WTC11 (cell line): Measurements from ENCODE around the gene ZNF710. TPM values are rescaled to one million over a fixed set of nuclear protein-coding genes. Genes with fewer than 3 reads are reported as not detected.

ENCODE experiments used
- ATAC-seq: fragments of 200-7000 bp; cut with Tn5 transposase; 2 replicates; pipeline ENCODE4 v1.10.0; 2021; ENCODE audit warnings: mild to moderate bottlenecking, moderate library complexity
- CTCF ChIA-PET: fragments of 300-600 bp; sonication (Branson Sonifier 250); formaldehyde crosslinking; loops from one replicate; lab custom pipeline; 2021; ENCODE audit warnings: antibody characterized with exemption; lab: Charles Lee
- POLR2A ChIA-PET: fragments of 350-600 bp; sonication (Branson Sonifier 250); formaldehyde crosslinking; loops from one replicate; lab custom pipeline; 2021; ENCODE audit warnings: antibody characterized with exemption; lab: Charles Lee
- DNase-seq: peaks from one replicate; pipeline ENCODE4 v3.0.0; 2021; ENCODE audit warnings: low spot score
- H3K27ac Mint-ChIP-seq: 2 replicates; pipeline ENCODE4 v1.8.0; 2021; ENCODE audit warnings: mixed read lengths
- H3K27me3 Mint-ChIP-seq: 2 replicates; pipeline ENCODE4 v1.8.0; 2021; ENCODE audit warnings: low read depth, mild to moderate bottlenecking, moderate library complexity, mixed read lengths
- H3K36me3 Mint-ChIP-seq: 2 replicates; pipeline ENCODE4 v1.8.0; 2021; ENCODE audit warnings: mixed read lengths
- H3K4me1 Mint-ChIP-seq: 2 replicates; pipeline ENCODE4 v1.8.0; 2022; ENCODE audit warnings: mixed read lengths
- H3K4me3 Mint-ChIP-seq: 2 replicates; pipeline ENCODE4 v1.8.0; 2021; ENCODE audit warnings: mild to moderate bottlenecking, moderate library complexity, mixed read lengths
- H3K9me3 Mint-ChIP-seq: 2 replicates; pipeline ENCODE4 v1.8.0; 2021; ENCODE audit warnings: mixed read lengths
- ATF2 ChIP-seq: sonication (generic); formaldehyde crosslinking; IDR thresholded peaks from 2 replicates; pipeline ENCODE4 v1.8.1; 2022; ENCODE audit warnings: low read depth, missing genetic modification reagents, borderline replicate concordance
- E2F4 ChIP-seq: sonication (generic); formaldehyde crosslinking; IDR thresholded peaks from 2 replicates; pipeline ENCODE4 v1.8.1; 2022; ENCODE audit warnings: low read depth, mild to moderate bottlenecking, moderate library complexity, missing genetic modification reagents, borderline replicate concordance
- FOXP1 ChIP-seq: sonication (generic); formaldehyde crosslinking; IDR thresholded peaks from 2 replicates; pipeline ENCODE4 v1.8.0; 2022; ENCODE audit warnings: missing genetic modification reagents, mild to moderate bottlenecking, moderate library complexity, borderline replicate concordance
- GABPB1 ChIP-seq: sonication (generic); formaldehyde crosslinking; IDR thresholded peaks from 2 replicates; pipeline ENCODE4 v1.8.1; 2023; ENCODE audit warnings: mild to moderate bottlenecking, missing genetic modification reagents
- NFYB ChIP-seq: sonication (generic); formaldehyde crosslinking; conservative IDR thresholded peaks from 2 replicates; pipeline ENCODE4 v1.8.0; 2022; ENCODE audit warnings: low read depth, missing genetic modification reagents
- SOX15 ChIP-seq: fragments of 250-450 bp; sonication (Bioruptor Pico); IDR thresholded peaks from 2 replicates; pipeline ENCODE4 v1.9.0; 2021; ENCODE audit warnings: mild to moderate bottlenecking
- TCF7 ChIP-seq: sonication (generic); formaldehyde crosslinking; IDR thresholded peaks from 2 replicates; pipeline ENCODE4 v1.8.0; 2022; ENCODE audit warnings: mild to moderate bottlenecking, low read depth, missing genetic modification reagents, moderate library complexity
- USF1 ChIP-seq: sonication (generic); formaldehyde crosslinking; IDR thresholded peaks from 2 replicates; pipeline ENCODE4 v1.8.0; 2022; ENCODE audit warnings: mild to moderate bottlenecking, missing genetic modification reagents
- ZNF219 ChIP-seq: sonication (generic); formaldehyde crosslinking; IDR thresholded peaks from 2 replicates; pipeline ENCODE4 v1.8.0; 2023; ENCODE audit warnings: missing genetic modification reagents, mild to moderate bottlenecking, borderline replicate concordance
- ZNF317 ChIP-seq: sonication (generic); formaldehyde crosslinking; IDR thresholded peaks from 2 replicates; pipeline ENCODE4 v1.8.1; 2023; ENCODE audit warnings: low read depth, mild to moderate bottlenecking, moderate library complexity, missing genetic modification reagents, borderline replicate concordance
- ZNF396 ChIP-seq: fragments of 250-450 bp; sonication (Bioruptor Pico); IDR thresholded peaks from 2 replicates; pipeline ENCODE4 v1.8.0; 2021; ENCODE audit warnings: mild to moderate bottlenecking, moderate library complexity, borderline replicate concordance
- ZNF671 ChIP-seq: fragments of 250-450 bp; sonication (Bioruptor Pico); IDR thresholded peaks from 2 replicates; pipeline ENCODE4 v1.8.0; 2021; ENCODE audit warnings: mild to moderate bottlenecking
- total RNA-seq: library from RNA; stranded (reverse); gene quantifications from 3 replicates; pipeline ENCODE4 v1.2.3, GENCODE V29; 2021
- TF ChIP-seq, protein P1 (sequence below): sonication (generic); formaldehyde crosslinking; IDR thresholded peaks from 2 replicates; pipeline ENCODE4 v1.8.1; 2023; ENCODE audit warnings: mild to moderate bottlenecking, missing genetic modification reagents, borderline replicate concordance
- TF ChIP-seq, protein P2 (sequence below): sonication (generic); formaldehyde crosslinking; conservative IDR thresholded peaks from 2 replicates; pipeline ENCODE4 v1.8.1; 2022; ENCODE audit warnings: mild to moderate bottlenecking, missing genetic modification reagents
- TF ChIP-seq, protein P3 (sequence below): sonication (generic); formaldehyde crosslinking; IDR thresholded peaks from 2 replicates; pipeline ENCODE4 v1.8.1; 2023; ENCODE audit warnings: mild to moderate bottlenecking, missing genetic modification reagents
- TF ChIP-seq, protein P4 (sequence below): sonication (generic); formaldehyde crosslinking; IDR thresholded peaks from 2 replicates; pipeline ENCODE4 v1.8.0; 2022; ENCODE audit warnings: mild to moderate bottlenecking, missing genetic modification reagents

The ZNF710 gene
- total RNA-seq, 1 experiment from 2014 or later, result 25.9 TPM

- TF ChIP-seq, protein P1, sequence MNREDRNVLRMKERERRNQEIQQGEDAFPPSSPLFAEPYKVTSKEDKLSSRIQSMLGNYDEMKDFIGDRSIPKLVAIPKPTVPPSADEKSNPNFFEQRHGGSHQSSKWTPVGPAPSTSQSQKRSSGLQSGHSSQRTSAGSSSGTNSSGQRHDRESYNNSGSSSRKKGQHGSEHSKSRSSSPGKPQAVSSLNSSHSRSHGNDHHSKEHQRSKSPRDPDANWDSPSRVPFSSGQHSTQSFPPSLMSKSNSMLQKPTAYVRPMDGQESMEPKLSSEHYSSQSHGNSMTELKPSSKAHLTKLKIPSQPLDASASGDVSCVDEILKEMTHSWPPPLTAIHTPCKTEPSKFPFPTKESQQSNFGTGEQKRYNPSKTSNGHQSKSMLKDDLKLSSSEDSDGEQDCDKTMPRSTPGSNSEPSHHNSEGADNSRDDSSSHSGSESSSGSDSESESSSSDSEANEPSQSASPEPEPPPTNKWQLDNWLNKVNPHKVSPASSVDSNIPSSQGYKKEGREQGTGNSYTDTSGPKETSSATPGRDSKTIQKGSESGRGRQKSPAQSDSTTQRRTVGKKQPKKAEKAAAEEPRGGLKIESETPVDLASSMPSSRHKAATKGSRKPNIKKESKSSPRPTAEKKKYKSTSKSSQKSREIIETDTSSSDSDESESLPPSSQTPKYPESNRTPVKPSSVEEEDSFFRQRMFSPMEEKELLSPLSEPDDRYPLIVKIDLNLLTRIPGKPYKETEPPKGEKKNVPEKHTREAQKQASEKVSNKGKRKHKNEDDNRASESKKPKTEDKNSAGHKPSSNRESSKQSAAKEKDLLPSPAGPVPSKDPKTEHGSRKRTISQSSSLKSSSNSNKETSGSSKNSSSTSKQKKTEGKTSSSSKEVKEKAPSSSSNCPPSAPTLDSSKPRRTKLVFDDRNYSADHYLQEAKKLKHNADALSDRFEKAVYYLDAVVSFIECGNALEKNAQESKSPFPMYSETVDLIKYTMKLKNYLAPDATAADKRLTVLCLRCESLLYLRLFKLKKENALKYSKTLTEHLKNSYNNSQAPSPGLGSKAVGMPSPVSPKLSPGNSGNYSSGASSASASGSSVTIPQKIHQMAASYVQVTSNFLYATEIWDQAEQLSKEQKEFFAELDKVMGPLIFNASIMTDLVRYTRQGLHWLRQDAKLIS (CRISPR knock-in tag), result no peak
- TF ChIP-seq, protein P2, sequence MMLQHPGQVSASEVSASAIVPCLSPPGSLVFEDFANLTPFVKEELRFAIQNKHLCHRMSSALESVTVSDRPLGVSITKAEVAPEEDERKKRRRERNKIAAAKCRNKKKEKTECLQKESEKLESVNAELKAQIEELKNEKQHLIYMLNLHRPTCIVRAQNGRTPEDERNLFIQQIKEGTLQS (CRISPR knock-in tag), result no peak
- TF ChIP-seq, protein P3, sequence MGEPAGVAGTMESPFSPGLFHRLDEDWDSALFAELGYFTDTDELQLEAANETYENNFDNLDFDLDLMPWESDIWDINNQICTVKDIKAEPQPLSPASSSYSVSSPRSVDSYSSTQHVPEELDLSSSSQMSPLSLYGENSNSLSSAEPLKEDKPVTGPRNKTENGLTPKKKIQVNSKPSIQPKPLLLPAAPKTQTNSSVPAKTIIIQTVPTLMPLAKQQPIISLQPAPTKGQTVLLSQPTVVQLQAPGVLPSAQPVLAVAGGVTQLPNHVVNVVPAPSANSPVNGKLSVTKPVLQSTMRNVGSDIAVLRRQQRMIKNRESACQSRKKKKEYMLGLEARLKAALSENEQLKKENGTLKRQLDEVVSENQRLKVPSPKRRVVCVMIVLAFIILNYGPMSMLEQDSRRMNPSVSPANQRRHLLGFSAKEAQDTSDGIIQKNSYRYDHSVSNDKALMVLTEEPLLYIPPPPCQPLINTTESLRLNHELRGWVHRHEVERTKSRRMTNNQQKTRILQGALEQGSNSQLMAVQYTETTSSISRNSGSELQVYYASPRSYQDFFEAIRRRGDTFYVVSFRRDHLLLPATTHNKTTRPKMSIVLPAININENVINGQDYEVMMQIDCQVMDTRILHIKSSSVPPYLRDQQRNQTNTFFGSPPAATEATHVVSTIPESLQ (CRISPR knock-in tag), result no peak
These were observed 102.7 kb downstream of the ZNF710 start (continued) for GRCh38 chr15:90103701-90104329.

GRCh38 chr15:90104551-90104950 is 103.4 kb downstream of the ZNF710 start:
- no peak overlapping the region for H3K4me3 Mint-ChIP-seq
- ATAC-seq, result no peak
- no peak overlapping the region for H3K27ac Mint-ChIP-seq
- DNase-seq, result no peak
- no peaks in the 10 kb centered on the region for H3K9me3 Mint-ChIP-seq
- peaks cover 41% of the 10 kb centered on the region for H3K27me3 Mint-ChIP-seq
- ChIA-PET POLR2A (no interaction called here), CTCF (no interaction called here)
- H3K36me3 Mint-ChIP-seq, result no peaks in the 10 kb centered on the region
- H3K4me1 Mint-ChIP-seq, result peaks cover 31% of the 10 kb centered on the region
- no peak for TF ChIP-seq TCF7
- no peak for TF ChIP-seq SOX15 (CRISPR knock-in tag)
- no peak for TF ChIP-seq ATF2
- TF ChIP-seq ZNF396, result no peak

DNA sequence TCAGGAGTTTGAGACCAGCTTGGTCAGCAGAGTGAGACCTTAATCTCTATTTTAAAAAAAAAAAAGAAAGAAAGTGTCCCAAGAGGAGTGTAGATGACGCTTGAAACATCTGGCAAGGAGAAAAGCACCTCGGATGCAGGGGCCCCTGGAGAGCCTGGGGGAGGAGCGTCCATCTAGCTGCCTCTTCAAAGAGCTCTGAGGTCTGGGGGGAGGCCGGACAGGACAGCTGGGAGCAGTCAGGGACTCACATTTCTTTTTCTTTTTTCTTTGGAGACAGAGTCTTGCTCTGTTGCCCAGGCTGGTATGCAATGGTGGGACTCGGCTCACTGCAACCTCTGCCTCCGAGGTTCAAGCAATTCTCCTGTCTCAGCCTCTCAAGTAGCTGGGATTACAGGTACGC is 104.4 kb downstream of the ZNF710 start:
- ATAC-seq (no peak), DNase-seq (no peak)
- no peak overlapping the region for H3K27ac Mint-ChIP-seq
- H3K4me3 Mint-ChIP-seq, result no peak overlapping the region
- no peaks in the 10 kb centered on the region for H3K9me3 Mint-ChIP-seq
- H3K36me3 Mint-ChIP-seq, result no peaks in the 10 kb centered on the region
- TF ChIP-seq ZNF317 (CRISPR knock-in tag), result no peak
- TF ChIP-seq FOXP1 (CRISPR knock-in tag), result no peak
- TF ChIP-seq SOX15 (CRISPR knock-in tag), result no peak
- no peak for TF ChIP-seq E2F4 (CRISPR knock-in tag)
- TF ChIP-seq NFYB (CRISPR knock-in tag), result no peak
- no peak for TF ChIP-seq USF1 (CRISPR knock-in tag)
- TF ChIP-seq GABPB1, result no peak
- TF ChIP-seq ZNF219 (CRISPR knock-in tag), result no peak
- TF ChIP-seq ZNF671, result no peak
- TF ChIP-seq, protein P4, sequence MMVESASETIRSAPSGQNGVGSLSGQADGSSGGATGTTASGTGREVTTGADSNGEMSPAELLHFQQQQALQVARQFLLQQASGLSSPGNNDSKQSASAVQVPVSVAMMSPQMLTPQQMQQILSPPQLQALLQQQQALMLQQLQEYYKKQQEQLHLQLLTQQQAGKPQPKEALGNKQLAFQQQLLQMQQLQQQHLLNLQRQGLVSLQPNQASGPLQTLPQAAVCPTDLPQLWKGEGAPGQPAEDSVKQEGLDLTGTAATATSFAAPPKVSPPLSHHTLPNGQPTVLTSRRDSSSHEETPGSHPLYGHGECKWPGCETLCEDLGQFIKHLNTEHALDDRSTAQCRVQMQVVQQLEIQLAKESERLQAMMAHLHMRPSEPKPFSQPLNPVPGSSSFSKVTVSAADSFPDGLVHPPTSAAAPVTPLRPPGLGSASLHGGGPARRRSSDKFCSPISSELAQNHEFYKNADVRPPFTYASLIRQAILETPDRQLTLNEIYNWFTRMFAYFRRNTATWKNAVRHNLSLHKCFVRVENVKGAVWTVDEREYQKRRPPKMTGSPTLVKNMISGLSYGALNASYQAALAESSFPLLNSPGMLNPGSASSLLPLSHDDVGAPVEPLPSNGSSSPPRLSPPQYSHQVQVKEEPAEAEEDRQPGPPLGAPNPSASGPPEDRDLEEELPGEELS (CRISPR knock-in tag), result no peak
- CTCF ChIA-PET, result no interaction called here
- POLR2A ChIA-PET, result no interaction called here
- peaks cover 41% of the 10 kb centered on the region for H3K27me3 Mint-ChIP-seq
- peaks cover 27% of the 10 kb centered on the region for H3K4me1 Mint-ChIP-seq
